ENCODE results near the gene OR2T12.

GRCh38 chr1:248243204-248243603 is 60.0 kb downstream of the OR2T12 start:
- peak in 3 of 6 experiments; percentile 6 to 39 (median 19) for TF ChIP-seq CTCF (IDR thresholded peaks at IDR 0.05)
- TF ChIP-seq POLR2A (IDR thresholded peaks at IDR 0.05), result no peak

Measured in Peyer's patch (tissue), 4 donors.